A549 (cell line): ENCODE measurements around the gene PLXND1.
"Not testable (repeated sequence)": the region's sequence is repeated elsewhere in the genome, so short reads cannot be mapped to it uniquely, and the experiment has no call there.

Experiments used
- CHD2 ChIP-seq: fragments of 150-350 bp; IDR thresholded peaks from 2 replicates; pipeline ENCODE4 v1.6.1; 2014; ENCODE audit warnings: low read length; ENCODE audit not compliant: partially characterized antibody
- CHD4 ChIP-seq: fragments of 200-600 bp; sonication (generic); IDR thresholded peaks from 2 replicates; pipeline ENCODE4 v1.6.1; 2016; ENCODE audit warnings: antibody characterized with exemption, mild to moderate bottlenecking, borderline replicate concordance
- CTCF ChIP-seq: fragments of >200 bp; sonication (Bioruptor Twin); formaldehyde crosslinking; IDR thresholded peaks from 3 replicates; pipeline ENCODE4 v1.5.1; 2016
- E2F6 ChIP-seq: IDR thresholded peaks from 2 replicates; pipeline ENCODE4 v1.6.1; 2012; ENCODE audit warnings: low read depth, borderline replicate concordance
- EP300 ChIP-seq, 2 experiments: fragments of >200 bp; sonication (Bioruptor Twin); formaldehyde crosslinking; IDR thresholded peaks; 2 replicates in 1 of 2; 3 replicates in 1 of 2; pipeline ENCODE4 v1.6.1; 2016 to 2017
- HOXB5 ChIP-seq: fragments of 250-450 bp; sonication (Bioruptor Pico); IDR thresholded peaks from 2 replicates; pipeline ENCODE4 v1.5.0; 2020; ENCODE audit warnings: mild to moderate bottlenecking, moderate library complexity
- MYC ChIP-seq: IDR thresholded peaks from 2 replicates; pipeline ENCODE4 v1.6.1; 2012; ENCODE audit warnings: mild to moderate bottlenecking, inconsistent platforms, low read length, improper control_type of control experiment, borderline replicate concordance
- NFE2L2 ChIP-seq: fragments of 150-350 bp; conservative IDR thresholded peaks from 2 replicates; pipeline ENCODE4 v1.6.1; 2014; ENCODE audit warnings: low read length
- NR3C1 ChIP-seq: fragments of >200 bp; sonication (Bioruptor Twin); formaldehyde crosslinking; IDR thresholded peaks from 3 replicates; pipeline ENCODE4 v1.6.1; 2017
- POLR2A ChIP-seq: IDR thresholded peaks from 2 replicates; pipeline ENCODE4 v1.6.1; 2012; ENCODE audit warnings: mild to moderate bottlenecking, low read length
- POLR2AphosphoS2 ChIP-seq: conservative IDR thresholded peaks from 2 replicates; pipeline ENCODE4 v1.6.1; 2012; ENCODE audit warnings: low read length, improper control_type of control experiment, inconsistent platforms
- ZNF302 ChIP-seq: fragments of 250-450 bp; sonication (Bioruptor Pico); IDR thresholded peaks from 2 replicates; pipeline ENCODE4 v1.9.0; 2021; ENCODE audit warnings: inconsistent platforms, mild to moderate bottlenecking, moderate library complexity

GRCh38 chr3:129515108-129515820 lies 91.2 kb downstream of the PLXND1 start:
- not testable (repeated sequence) for TF ChIP-seq CTCF; POLR2A; CHD2; EP300 (IDR thresholded peaks at IDR 0.05); ZNF302 (CRISPR knock-in tag); CHD4; NR3C1; MYC; POLR2AphosphoS2; NFE2L2; E2F6; HOXB5 (CRISPR knock-in tag)
